Astrocyte (in vitro differentiated cells and primary cell): ENCODE data around the gene SLC35F4.
A peak's percentile ranks its signal among the peaks of the same experiment; 100 is the strongest.

Experiments used
- CTCF ChIP-seq: IDR thresholded peaks from 2 replicates; pipeline ENCODE4 v1.5.1; 2011; ENCODE audit warnings: low read depth, mild to moderate bottlenecking, inconsistent platforms, low read length, moderate library complexity; ENCODE audit not compliant: insufficient read depth
- EZH2 ChIP-seq: IDR thresholded peaks from 2 replicates; pipeline ENCODE4 v1.6.1; 2012; ENCODE audit warnings: mild to moderate bottlenecking, low read length, inconsistent platforms; ENCODE audit not compliant: insufficient read depth

- TF ChIP-seq CTCF = no peak
- TF ChIP-seq EZH2 = peak; percentile 23
These were observed 1.2 kb downstream of the SLC35F4 start for GRCh38 chr14:57864659-57865058.
